ENCODE results near the gene BEND5.

Gene BEND5, protein sequence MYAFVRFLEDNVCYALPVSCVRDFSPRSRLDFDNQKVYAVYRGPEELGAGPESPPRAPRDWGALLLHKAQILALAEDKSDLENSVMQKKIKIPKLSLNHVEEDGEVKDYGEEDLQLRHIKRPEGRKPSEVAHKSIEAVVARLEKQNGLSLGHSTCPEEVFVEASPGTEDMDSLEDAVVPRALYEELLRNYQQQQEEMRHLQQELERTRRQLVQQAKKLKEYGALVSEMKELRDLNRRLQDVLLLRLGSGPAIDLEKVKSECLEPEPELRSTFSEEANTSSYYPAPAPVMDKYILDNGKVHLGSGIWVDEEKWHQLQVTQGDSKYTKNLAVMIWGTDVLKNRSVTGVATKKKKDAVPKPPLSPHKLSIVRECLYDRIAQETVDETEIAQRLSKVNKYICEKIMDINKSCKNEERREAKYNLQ

DNA sequence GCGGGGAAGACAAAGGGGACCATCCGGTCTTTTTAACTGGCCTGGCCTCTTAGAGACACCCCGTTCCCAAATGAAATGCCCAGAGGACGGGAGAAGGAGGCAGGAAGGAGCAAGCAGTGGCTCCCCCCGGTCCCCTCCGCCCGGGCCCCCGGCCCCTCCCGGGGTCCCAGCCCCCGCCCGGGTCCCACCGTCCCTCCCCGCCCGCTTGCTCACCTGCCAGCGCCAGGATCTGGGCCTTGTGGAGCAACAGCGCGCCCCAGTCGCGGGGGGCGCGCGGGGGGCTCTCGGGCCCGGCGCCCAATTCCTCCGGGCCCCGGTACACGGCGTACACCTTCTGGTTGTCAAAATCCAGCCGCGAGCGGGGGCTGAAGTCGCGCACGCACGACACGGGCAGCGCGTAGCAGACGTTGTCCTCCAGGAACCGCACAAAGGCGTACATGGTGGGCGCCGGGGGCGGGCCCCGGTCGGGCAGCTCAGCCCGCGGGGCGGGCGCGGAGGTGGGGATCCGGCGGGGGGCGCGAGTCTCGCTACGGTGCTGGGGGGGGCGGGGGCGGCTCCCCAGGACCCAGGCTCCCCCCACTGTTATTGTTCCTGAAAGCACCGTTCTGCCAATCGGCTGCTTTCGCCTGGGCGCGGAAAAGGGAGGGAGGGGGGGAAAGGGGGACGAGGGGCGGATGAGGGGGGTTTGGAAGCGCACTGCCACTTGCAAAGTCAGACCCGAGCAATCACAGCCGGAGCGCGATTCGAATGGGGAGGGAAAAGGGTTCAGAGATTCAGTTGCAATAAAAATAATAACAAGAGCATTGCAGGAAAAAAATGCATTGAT lies at the start of gene BEND5:
TSS of gene BEND5 (minus strand) at position 499 of the 826 bp plus-strand sequence. CDS start at position 439, 60 bp downstream.
- peak; percentile 75 for DNase-seq

DNA sequence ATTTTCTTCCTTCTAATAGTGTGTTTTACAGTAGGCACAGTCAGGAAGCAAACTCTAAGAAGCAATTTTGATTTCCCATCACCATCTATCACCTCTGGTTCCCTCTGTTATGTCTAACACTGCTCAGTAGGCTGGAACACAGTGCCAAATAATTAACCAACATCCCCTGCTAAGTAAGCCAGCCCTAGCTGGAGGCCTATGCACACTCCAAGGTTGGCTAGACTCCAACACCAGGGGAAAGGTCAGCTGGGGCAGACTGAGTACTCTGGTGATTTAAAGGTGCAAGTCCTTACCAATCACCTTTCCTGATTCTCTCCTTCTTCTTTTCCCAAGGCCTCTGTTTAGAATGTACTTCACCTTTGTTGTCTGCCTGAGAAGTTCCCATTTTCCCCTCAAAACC lies 46.5 kb upstream of the BEND5 start:
- peak; percentile 95 for DNase-seq

DNA sequence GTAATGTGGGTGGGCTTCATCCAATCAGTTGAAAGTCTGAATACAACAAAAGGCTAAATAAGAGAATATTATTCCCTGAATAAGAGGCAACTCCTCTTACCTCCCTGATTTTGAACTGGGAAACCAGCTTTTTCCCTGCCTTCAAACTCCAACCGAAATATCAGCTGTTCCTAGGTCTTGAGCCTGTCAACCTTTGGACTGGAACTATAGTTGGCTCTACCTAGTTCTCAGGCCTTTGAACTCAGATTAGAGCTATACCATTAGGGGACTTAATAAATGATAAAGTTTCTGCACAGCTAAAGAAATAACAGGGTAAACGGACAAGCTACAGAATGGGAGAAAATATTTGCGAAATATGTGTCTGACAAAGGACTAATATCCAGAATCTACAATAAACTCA lies 43.8 kb upstream of the BEND5 start:
- no peak for DNase-seq

DNA sequence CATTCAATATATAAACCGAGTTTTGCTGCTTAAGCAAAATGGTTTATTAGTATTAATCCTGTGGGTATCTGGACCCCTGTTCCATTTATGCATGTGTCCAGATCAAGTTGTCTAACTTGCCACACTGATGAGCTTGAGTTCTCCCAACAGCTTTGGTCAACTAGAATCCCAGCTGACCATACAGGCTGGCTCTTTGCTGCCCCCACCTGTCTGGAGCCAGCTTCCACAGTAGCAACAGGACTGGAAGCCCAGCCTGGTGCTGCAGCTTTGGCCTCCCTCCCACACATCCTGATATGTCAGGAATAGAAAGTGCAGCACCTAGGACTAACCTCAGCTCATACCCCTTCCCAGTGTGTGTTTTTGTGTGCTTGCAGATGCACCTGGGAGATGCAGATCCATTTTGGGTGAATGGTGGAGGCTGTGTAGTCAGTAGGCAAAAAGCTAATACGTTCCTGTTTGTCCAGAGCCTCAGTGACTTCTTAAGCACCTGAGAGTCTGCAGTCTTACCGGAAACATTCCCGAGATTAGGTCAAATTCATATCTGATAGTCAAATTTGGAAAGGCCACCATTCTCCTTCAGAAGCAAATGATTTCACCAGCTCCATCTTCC lies 40.9 kb upstream of the BEND5 start:
- peak; percentile 62 for DNase-seq

DNA sequence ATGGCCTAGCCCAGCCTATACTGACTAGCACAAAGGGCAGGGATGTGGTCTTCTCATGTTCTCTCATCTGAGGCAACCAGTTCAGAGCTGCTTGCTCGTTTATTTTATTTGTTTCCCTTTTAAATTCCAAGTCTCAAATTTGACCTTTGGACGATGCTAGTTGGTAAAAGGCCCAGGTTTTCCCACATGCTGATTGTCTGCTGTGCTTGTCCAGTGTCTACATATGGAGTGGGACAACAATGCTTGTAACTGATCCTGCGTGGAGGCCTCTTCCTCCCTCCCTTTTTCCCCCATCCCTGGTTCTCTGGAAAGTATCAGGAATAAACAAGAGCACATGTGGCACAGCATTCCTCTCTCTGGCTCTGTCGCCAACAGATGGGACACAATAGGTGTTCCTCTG lies 34.0 kb upstream of the BEND5 start:
- DNase-seq: peak; percentile 24

DNA sequence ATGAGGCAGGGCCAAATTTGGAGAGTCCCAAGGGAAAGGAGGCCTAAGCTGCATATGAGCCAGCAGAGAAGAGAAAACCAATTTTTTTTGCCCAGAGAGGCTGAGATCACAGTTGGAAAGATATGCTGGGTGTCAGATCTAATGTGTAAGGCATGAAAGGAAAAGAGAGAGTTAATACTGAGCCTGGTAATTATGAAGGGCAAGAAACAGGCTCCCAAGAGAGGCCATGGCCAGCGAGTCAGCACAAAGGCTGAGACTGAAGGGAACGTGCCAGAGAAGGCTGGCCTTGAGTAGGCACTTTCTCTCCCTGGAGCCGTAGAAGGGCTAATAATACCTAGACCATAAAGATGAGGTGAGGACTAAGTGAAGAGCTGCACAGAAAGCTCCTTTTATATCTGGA lies 31.8 kb upstream of the BEND5 start:
- DNase-seq: no peak

DNA sequence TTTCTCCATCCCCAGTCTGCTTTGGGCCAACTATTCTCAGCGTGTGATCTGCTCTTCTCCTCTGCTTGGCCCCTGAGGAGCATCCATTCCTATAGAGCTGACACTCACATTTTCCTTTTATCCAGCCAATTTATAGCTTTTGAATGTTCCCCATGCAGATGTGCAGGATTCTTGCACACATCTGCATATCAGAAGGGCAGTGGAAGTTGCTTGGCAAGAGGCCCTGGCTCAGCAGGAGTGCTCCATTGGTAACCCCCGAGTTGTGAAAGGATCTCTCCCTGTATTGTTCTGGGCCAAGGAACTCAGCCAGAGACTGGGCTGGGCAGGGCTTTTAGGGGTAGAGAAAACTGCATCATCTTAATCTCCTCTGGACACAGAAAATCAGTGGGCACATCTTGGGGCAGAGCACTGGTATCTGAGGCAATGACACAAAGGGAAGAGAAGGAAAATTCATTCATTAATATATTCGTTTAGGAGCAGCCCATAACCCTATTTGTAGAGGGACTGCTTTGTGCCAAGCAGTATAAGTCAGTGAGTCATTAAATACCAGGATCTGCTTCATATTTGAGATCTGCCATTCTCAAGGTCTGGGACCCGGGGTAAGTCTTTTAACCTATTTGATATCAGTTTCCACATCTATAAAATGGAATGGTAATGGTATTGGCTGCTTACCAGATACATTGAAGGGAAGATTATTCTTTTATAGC lies 31.0 kb upstream of the BEND5 start:
- no peak for DNase-seq

DNA sequence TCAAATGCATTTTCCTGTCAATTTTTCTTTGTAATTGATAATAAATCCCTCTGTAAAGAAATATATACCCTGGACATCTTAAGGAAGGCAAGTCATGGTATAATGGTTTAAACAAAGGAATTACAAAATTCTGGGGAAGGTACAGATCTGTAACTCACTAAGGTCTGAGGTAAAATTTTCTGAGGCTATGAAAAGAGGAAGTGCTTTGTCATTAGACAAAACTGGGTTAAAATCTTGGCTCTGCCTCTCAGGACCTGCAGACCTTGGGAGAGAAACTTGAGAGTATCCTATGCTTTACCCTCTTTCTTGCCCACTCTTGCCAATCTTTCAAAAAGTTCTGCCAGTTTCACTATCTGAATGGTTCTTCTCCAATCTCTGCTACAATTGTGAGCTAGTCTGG lies 26.8 kb upstream of the BEND5 start:
- no peak for DNase-seq

DNA sequence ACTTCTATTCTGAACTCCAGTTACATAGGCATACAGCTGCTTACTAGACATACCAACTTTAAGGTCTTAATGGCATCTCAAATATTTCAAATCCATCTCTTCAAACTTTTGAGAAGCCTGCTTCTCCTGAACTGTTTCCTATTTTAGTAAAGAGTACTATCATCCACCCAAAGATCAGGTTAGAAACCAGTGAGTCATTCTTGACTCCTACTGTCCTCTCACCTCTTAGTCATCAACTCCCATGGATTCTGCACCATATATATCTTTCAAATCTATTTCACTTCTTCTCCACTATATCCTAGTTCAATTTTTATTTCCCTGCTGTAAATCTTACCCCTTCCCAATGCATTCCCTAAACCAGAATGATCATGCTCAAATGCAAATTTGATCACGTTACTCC lies 18.1 kb upstream of the BEND5 start:
- no peak for DNase-seq

DNA sequence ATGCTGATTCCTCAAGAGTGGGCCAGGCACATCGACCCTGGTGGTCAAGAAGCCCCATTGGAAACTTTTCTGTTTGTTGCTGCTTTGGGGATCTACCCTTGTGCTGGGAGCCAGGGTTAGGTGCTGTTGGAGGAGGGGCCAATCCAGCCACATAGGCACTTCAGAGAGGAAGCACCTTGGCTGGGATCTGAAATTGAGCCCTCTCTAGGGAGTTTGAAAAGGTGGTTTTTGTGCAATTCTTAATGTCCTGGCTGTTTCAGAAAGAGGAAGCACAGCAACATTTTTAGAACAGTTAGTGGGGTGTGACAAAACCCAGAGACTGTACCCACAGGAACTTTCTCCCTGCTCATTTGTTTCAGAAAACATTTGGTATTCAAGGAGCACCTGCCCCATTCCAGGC lies 17.2 kb upstream of the BEND5 start:
- no peak for DNase-seq

DNA sequence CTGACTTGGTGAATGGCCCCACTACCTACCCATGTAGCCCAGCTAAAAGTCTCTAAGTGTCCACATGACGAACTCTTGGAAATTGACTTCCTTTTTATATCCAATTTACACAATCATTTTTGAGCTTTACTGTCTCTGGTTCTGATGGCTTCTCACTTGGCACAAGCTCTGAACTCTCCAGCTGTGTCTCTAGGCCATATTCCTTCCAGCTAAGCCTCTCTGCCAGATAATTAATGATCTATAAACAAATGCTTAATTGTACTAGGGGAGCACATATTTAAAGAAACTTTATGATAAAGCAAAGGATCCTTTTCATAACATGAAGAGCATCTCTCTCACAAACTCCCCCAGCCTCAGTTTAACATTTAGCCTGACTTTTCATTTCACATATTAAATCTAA lies 16.3 kb upstream of the BEND5 start:
- no peak for DNase-seq

DNA sequence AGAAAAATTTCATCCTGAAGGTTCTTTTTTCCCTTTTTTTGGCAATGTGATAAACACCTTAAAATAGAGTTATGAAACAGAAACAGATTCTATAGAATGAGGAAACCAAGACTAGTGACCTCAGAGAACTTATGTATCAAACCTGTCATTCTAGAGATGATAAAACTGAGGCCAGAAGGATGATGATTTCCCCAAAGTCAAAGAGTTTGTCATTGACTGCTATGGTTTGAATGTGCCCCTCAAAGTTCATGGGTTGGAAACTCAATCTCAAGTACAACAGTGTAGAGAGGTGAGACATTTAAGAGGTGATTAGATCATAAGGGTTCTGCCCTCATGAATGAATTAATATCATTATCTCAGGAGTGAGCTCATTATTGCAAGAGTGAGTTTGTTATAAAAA lies 13.7 kb upstream of the BEND5 start:
- DNase-seq: no peak

DNA sequence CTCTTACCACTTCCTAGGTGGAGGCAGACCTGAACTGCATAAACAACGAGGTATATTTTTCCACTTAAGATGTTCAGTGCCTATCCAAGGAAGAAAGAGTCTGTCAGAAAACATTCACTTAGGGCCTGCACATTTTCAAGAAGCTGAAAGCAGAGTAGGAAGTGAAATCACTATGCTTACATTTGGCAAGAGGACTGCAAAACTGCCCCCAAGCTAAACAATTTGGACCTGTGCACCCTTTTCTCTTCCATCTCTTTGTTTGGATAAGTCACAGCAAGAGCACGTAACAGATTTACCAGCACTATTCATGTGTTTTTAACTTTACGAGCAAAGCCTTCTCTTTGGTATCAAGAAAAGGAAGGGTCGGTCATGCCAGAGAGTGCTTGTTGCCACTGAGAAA lies 13.2 kb upstream of the BEND5 start:
- DNase-seq: no peak

DNA sequence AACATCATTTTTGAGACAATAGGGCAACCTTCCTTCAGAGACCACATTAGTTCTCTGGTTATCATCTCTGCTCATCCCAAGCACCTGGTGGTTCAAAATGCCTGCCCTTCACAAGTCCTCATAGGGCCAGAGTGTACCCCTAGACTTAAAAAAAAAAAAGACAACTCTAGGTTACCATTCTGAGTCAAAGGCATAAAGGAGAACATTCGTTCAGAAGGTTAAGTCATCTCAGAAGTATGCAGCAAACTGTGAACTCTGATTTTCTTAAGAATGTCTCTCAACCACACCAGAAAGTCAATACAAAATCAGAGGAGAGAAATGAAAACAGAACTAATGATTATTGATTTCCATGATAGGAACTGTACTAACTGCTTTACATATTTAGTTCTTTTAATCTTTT lies 9.2 kb upstream of the BEND5 start:
- DNase-seq: no peak

DNA sequence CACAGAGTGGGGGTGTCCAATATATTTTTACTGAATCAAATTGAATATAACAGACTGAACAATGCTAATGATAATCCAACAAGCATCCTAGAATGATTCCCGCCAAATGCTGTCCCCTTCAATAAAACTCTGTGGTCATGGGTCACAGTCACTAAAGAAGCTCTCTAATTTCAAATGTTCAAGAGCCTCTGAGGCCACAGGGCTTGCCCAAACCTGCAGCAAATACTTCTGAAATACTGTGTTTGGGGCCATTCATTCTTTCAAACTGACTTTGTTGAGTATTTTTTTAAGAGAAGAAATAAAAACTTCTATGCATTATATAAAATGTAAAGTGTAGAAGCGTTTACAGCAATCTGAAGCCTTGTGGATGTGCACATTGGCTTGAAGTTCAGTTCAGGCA lies 7.6 kb upstream of the BEND5 start:
- DNase-seq: no peak

DNA sequence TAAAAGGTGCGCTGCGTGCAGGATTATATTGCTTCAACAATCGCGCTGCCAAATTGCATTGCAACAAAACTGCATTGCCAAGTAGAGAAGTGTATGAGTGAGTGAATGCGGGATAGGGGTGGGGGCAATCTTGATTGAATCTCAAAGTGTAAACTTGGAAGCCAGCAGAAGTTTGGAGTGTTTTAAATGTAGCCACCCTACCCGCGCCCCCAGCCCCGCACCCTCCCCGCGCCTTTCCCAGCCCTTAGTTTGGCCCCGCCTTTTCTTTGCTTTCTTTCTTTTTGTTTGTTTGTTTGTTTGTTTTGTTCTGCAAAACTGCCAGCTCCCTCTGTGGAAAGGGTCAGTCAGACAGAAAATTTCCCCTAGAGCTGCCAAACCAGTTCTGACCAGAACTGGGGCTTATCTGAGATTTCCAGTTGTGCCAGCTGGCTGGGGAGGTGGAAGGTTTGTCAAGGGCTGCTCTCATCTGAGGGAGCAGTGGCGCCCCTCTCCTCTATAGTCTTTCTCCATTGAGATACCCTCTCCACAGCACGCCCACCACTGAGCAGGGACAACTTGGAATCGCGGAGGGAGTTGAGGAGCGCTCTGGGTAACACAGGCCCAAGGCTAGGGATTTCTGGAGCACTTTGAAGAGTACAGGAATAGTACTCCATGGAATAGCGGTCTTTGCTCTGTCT lies 666 bp upstream of the BEND5 start:
- peak; percentile 52 for DNase-seq

DNA sequence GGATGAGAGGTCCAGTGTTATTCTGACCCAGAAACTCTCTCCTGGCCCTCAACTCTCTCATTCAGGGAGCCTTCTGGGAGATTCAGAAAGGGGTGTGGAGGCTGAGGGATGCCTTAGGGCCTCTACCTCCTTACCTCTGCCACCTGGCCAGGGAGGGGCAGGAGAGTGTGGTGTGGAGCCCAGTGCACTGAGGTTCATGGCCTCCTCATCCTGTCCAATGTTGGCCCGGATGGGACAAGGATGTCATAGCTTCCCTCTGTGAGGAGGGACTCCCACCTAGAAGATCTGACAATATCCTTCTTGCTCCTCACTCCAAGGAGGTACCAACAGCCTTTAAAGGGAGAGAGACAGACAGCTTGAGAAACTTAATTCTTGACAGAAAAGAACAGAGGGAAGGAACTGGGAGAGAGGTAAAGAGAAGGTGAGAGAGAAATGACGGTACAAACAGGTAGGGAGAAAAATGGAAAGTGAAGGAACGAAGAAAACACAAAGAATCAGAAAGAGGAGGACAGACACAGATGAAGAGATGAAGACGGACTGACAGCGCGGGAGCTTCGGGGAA lies 779 bp downstream of the BEND5 start:
- no peak for DNase-seq

DNA sequence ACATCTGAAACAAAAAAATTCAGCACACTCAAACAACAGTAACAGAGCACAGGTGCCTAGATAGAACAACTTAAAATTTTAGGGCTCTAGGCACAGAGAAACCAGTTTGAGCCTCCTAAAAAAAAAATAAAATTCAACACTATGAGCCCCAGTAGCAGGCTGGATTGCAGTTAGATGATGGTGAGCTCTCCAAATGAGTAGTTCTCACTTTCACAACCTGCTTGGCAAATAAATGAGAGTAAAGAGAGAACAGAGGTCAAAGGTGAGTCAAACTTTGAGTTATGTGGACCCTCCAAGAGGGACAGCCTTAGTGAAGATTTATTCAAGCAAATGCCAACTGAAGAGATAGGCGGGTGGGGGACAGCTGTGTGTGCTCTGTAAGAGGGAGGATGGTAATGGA lies 3.6 kb downstream of the BEND5 start:
- no peak for DNase-seq

DNA sequence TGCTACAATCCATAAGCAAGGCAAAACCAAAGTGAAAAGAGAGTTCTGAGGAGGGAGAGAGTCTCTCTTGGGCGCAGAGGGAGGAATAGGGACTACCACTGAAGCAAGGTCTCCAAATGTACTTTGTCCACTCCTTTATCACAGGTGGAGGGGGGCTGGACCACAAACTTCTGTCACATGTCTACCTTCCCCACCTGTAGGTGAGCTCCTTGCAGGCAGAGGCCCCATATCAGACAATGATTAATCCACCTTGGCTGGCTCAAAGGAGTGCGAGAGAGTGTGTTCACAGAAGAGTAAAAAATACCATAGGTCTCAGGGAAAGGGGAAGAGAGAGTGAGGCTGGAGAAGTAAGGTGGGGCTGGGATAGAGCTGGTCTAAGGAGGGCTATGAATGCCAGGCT lies 4.5 kb downstream of the BEND5 start:
- no peak for DNase-seq

DNA sequence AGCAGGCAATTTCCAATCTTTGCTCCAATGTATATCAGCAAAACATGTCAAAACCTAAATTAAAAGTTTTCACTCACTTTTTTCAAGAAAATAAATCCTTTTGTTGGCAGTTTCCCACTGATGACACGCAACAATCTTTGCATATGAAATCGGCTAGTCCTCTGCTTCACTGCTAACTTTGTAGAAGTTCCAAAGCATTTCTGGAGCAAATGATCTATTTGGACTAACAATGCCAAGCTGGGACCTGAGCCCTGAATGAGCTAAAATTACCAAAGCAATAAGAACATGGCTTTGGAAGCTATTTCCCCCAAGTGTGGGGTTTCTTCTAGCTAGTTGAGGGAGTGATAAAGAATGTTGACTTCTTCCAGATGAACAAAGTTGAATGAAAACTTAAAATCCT lies 5.1 kb downstream of the BEND5 start:
- no peak for DNase-seq

DNA sequence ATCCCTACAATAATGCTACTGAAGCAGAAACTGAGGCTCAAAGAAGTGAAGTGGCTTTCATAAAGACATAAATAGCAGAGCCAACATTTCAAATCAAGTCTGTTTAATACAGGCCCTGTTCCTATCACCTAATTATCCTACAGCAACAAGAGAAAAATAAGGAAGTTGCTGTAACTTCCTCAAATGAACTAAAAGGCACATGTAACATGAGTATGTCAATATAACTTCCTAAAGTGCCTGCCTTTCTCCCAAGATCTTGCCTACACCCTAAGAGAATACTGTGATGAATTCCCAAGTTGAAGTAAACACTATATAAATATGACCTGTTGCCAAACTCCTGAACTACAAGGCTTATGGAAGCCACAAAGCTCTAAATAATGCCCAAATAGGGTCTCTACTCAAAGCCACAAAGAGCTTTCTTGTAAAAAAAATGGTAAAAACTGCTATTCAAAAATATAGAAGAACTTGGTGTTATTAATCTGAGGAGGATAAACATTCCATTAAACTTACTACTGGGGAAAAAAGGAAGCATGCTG lies 8.6 kb downstream of the BEND5 start:
- DNase-seq: no peak

DNA sequence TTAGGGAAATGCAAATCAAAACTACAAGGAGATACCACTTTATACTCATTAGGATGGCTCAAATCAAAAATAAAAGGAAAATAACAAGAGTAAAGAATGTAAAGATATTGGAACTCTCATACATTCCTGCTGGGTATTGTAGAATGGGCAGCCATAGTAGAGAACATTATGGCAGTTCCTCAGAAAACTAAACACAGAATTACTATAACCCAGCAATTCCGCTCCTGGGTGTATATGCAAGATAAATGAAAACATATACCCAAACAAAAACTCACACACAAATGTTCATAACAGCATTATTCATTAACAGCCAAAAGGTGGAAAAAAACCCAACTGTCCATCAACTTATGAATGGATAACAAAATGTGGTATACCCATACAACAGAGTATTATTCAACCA lies 11.4 kb downstream of the BEND5 start:
- no peak for DNase-seq
